Endodermal cell (in vitro differentiated cells): ENCODE results near the gene TUT7. TPM values are rescaled to one million over a fixed set of nuclear protein-coding genes. Genes with fewer than 3 reads are reported as not detected.
"Not testable (repeated sequence)": the region's sequence is repeated elsewhere in the genome, so short reads cannot be mapped to it uniquely, and the experiment has no call there.

Source experiments
- DNase-seq: peaks from one replicate; pipeline ENCODE4 v3.0.0-alpha.2; 2017
- H3K27ac ChIP-seq: 2 replicates; pipeline ENCODE4 v1.5.1; 2013; ENCODE audit warnings: mild to moderate bottlenecking, low read depth, low read length, moderate library complexity
- H3K27me3 ChIP-seq: 2 replicates; pipeline ENCODE4 v1.6.1; 2013; ENCODE audit warnings: mild to moderate bottlenecking, low read length, moderate library complexity; ENCODE audit not compliant: insufficient read depth, control insufficient read depth, poor library complexity, severe bottlenecking
- H3K36me3 ChIP-seq: 2 replicates; pipeline ENCODE4 v1.7.0; 2013; ENCODE audit warnings: mild to moderate bottlenecking, low read length, moderate library complexity; ENCODE audit not compliant: control insufficient read depth, insufficient read depth
- H3K4me1 ChIP-seq: one replicate; pipeline ENCODE4 v1.7.0; 2013; ENCODE audit warnings: low read length; ENCODE audit not compliant: control insufficient read depth, insufficient read depth
- H3K4me3 ChIP-seq: 2 replicates; pipeline ENCODE4 v1.5.1; 2013; ENCODE audit warnings: mild to moderate bottlenecking, low read length, moderate library complexity
- H3K9ac ChIP-seq: 2 replicates; pipeline ENCODE4 v1.6.1; 2013; ENCODE audit warnings: mild to moderate bottlenecking, low read length, moderate library complexity; ENCODE audit not compliant: poor library complexity, severe bottlenecking; ENCODE audit errors: extremely low read depth
- H3K9me3 ChIP-seq: 2 replicates; pipeline ENCODE4 v1.6.1; 2013; ENCODE audit warnings: mild to moderate bottlenecking, low read length, moderate library complexity; ENCODE audit not compliant: control insufficient read depth
- H3K27ac Mint-ChIP-seq: 2 replicates; pipeline ENCODE4 v1.8.0; 2020; ENCODE audit warnings: mixed read lengths
- H3K27me3 Mint-ChIP-seq: 2 replicates; pipeline ENCODE4 v1.8.0; 2021; ENCODE audit warnings: mild to moderate bottlenecking, mixed read lengths; ENCODE audit not compliant: insufficient read depth
- H3K36me3 Mint-ChIP-seq: 2 replicates; pipeline ENCODE4 v1.8.0; 2020; ENCODE audit warnings: low read depth, mixed read lengths
- H3K4me1 Mint-ChIP-seq: 2 replicates; pipeline ENCODE4 v1.8.0; 2020; ENCODE audit warnings: mixed read lengths
- H3K4me3 Mint-ChIP-seq: 2 replicates; pipeline ENCODE4 v1.8.0; 2020; ENCODE audit warnings: mild to moderate bottlenecking, moderate library complexity, mixed read lengths
- H3K9me3 Mint-ChIP-seq: 2 replicates; pipeline ENCODE4 v1.8.0; 2020; ENCODE audit warnings: mild to moderate bottlenecking, mixed read lengths
- WGBS, 2 experiments: methylation state at CpG; one replicate each; pipeline versions ENCODE4 v1.1.5 to v1.1.7; 2013; ENCODE audit warnings: missing lambda C conversion rate in 2 of 2, mixed read lengths in 1 of 2; ENCODE audit not compliant: insufficient coverage in 1 of 2, insufficient read length in 1 of 2; 5-methylcytosine and 5-hydroxymethylcytosine counted together
- total RNA-seq, 2 donors: library from RNA; stranded (reverse); fragmentation: NEBNext Ultra II Directional in 1 of 2; extraction: Animal tissue kit (Norgen Biotek cat#: 25700) in 1 of 2; gene quantifications; 2 replicates in 1 of 2; 3 replicates in 1 of 2; pipeline ENCODE4 v1.2.1, GENCODE V29; 2021
- TF ChIP-seq, protein P1 (sequence below): fragments of 200-600 bp; sonication (generic); conservative IDR thresholded peaks from 2 replicates; pipeline ENCODE4 v1.5.0; 2021; ENCODE audit warnings: antibody characterized with exemption, mild to moderate bottlenecking

TUT7 gene
- total RNA-seq, 2 donors from 2014 or later = 25.8 to 38.3 TPM

DNA sequence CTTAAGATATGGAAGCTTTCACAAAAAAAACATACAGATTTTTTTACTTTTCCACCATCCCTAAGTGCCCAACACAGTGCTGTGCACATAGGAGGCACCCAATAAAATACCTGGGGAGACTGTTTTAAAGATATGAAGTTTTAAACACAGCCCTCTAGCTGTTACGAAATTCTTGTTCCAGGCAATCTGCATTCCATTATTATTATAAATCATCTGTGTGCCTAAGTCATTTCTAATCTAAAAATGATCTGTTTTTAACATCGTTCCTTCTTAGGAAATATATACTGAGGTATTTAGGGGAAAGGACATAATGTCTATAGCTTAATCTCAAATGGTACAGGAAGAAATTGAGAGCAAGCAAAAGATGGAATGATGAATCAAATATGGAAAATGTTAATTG, 39.1 kb downstream of the TUT7 start:
- Mint-ChIP-seq H3K27ac (no peak overlapping the region), H3K9me3 (peaks cover 19% of the 10 kb centered on the region), H3K36me3 (peaks cover 77% of the 10 kb centered on the region), H3K4me3 (no peak overlapping the region), H3K4me1 (peaks cover 3% of the 10 kb centered on the region), H3K27me3 (no peaks in the 10 kb centered on the region)
- Histone ChIP-seq H3K36me3 (peaks cover 83% of the 10 kb centered on the region), H3K4me1 (no peaks in the 10 kb centered on the region), H3K27me3 (no peaks in the 10 kb centered on the region), H3K27ac (no peak overlapping the region), H3K4me3 (no peak overlapping the region), H3K9ac (no peak overlapping the region), H3K9me3 (peaks cover 19% of the 10 kb centered on the region)
- no peak for DNase-seq
- TF ChIP-seq, protein P1, sequence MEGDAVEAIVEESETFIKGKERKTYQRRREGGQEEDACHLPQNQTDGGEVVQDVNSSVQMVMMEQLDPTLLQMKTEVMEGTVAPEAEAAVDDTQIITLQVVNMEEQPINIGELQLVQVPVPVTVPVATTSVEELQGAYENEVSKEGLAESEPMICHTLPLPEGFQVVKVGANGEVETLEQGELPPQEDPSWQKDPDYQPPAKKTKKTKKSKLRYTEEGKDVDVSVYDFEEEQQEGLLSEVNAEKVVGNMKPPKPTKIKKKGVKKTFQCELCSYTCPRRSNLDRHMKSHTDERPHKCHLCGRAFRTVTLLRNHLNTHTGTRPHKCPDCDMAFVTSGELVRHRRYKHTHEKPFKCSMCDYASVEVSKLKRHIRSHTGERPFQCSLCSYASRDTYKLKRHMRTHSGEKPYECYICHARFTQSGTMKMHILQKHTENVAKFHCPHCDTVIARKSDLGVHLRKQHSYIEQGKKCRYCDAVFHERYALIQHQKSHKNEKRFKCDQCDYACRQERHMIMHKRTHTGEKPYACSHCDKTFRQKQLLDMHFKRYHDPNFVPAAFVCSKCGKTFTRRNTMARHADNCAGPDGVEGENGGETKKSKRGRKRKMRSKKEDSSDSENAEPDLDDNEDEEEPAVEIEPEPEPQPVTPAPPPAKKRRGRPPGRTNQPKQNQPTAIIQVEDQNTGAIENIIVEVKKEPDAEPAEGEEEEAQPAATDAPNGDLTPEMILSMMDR = no peak
- WGBS, 2 experiments = 96 to 100% methylated on average over 1 to 2 of the region's 2 CpGs

DNA sequence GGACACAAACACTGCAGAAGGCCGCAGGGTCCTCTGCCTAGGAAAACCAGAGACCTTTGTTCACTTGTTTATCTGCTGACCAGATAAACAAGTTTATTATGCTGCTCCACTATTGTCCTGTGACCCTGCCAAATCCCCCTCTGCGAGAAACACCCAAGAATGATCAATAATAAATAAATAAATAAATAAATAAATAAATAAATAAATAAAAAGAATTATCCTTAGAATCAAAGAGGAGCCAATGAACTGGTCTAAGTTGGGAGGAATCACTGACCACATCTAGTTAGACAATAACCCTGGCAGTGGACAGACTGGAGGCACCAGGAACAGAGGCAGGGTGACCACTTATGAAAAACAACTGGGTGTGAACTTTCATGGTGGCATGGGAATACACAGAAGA, 41.3 kb downstream of the TUT7 start:
- not testable (repeated sequence) for H3K4me3 Mint-ChIP-seq, H3K4me1 Mint-ChIP-seq, H3K4me3 ChIP-seq, H3K4me1 ChIP-seq, H3K27me3 Mint-ChIP-seq, H3K27me3 ChIP-seq, DNase-seq, H3K27ac Mint-ChIP-seq, H3K27ac ChIP-seq, H3K9ac ChIP-seq
- 79% methylated on average over 1 of the region's 2 CpGs; no CpG with 5 or more reads in 1 of the 2 experiments for whole genome bisulfite sequencing, 2 experiments
- H3K36me3 ChIP-seq = peaks cover 83% of the 10 kb centered on the region
- Mint-ChIP-seq H3K9me3 (peaks cover 19% of the 10 kb centered on the region), H3K36me3 (peaks cover 82% of the 10 kb centered on the region)
- peaks cover 19% of the 10 kb centered on the region for H3K9me3 ChIP-seq

DNA sequence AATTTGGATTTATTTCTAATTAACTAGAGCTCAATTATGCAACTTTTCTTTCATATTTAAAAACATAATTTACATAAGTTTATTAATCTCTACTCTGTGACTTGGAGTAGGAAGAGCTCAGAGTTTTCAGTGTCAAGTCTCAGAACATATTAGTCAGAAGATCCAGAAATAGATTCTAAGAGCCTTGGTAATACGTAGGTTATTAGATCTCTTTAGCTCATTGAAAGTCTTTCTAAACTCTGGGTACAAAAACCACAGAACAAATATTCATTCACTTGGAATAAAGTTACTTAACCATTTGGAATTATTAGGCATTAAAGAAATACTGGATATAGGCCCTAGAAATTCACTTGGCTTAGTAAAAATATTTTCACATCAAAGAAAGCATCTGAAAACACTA, 45.5 kb downstream of the TUT7 start:
- no peak overlapping the region for H3K9ac ChIP-seq
- H3K4me1 ChIP-seq = no peaks in the 10 kb centered on the region
- peaks cover 19% of the 10 kb centered on the region for H3K9me3 ChIP-seq
- no peaks in the 10 kb centered on the region for H3K27me3 Mint-ChIP-seq
- no peak overlapping the region for H3K4me3 Mint-ChIP-seq
- H3K27ac ChIP-seq = no peak overlapping the region
- TF ChIP-seq, protein P1 = no peak
- peaks cover 19% of the 10 kb centered on the region for H3K9me3 Mint-ChIP-seq
- H3K36me3 ChIP-seq = peaks cover 80% of the 10 kb centered on the region
- H3K27ac Mint-ChIP-seq = no peak overlapping the region
- DNase-seq = no peak
- H3K4me1 Mint-ChIP-seq = peaks cover 7% of the 10 kb centered on the region
- no peak overlapping the region for H3K4me3 ChIP-seq
- 100% methylated on average over 1 of the region's 1 CpG; no CpG with 5 or more reads in 1 of the 2 experiments for WGBS, 2 experiments
- H3K27me3 ChIP-seq = no peaks in the 10 kb centered on the region
- peaks cover 83% of the 10 kb centered on the region for H3K36me3 Mint-ChIP-seq

DNA sequence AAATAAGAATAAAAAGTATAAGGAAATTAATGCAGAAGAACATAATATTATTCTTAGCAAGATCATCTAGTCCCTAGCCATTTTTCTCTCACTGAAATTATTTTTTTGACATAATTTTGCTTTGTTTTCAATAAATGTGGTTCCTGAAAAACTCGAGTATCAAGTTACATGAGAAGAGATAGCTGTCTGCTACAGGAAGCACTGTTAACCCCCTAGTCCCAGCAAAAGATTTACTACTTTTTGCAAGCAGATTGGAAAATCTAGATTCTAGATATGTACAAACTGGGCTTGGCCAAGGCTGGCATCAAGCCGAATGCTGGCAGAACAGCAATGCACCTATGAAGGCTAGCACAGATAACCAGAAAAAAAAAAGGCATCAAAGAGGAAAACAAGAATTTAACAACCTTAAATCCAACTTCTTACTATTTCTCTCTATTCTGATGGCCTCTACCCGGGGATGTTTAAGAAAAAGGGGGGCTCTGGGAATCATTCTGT, 49.9 kb downstream of the TUT7 start:
- Histone ChIP-seq H3K9ac (no peak overlapping the region), H3K4me3 (no peak overlapping the region), H3K9me3 (no peaks in the 10 kb centered on the region), H3K4me1 (no peaks in the 10 kb centered on the region), H3K27me3 (no peaks in the 10 kb centered on the region), H3K36me3 (peaks cover 93% of the 10 kb centered on the region), H3K27ac (no peak overlapping the region)
- WGBS, 2 experiments = 79% methylated on average over 3 of the region's 3 CpGs; no CpG with 5 or more reads in 1 of the 2 experiments
- Mint-ChIP-seq H3K9me3 (no peaks in the 10 kb centered on the region), H3K27ac (no peak overlapping the region), H3K27me3 (no peaks in the 10 kb centered on the region), H3K4me3 (no peak overlapping the region), H3K36me3 (peaks cover 72% of the 10 kb centered on the region), H3K4me1 (peaks cover 11% of the 10 kb centered on the region)
- TF ChIP-seq, protein P1 = no peak
- no peak for DNase-seq
